NCI-H524 treated with DMSO at 0.1 percent for 48 hours (cell line): ENCODE measurements around the gene CC2D2A.
"Not testable (repeated sequence)": the region's sequence is repeated elsewhere in the genome, so short reads cannot be mapped to it uniquely, and the experiment has no call there.

Source experiments
- DNase-seq: peaks from one replicate; lab custom pipeline; 2025; lab: John Stamatoyannopoulos, UW

CC2D2A gene

GRCh38 chr4:15516494-15516893 lies 46.8 kb downstream of the CC2D2A start:
- no peak for DNase-seq

DNA sequence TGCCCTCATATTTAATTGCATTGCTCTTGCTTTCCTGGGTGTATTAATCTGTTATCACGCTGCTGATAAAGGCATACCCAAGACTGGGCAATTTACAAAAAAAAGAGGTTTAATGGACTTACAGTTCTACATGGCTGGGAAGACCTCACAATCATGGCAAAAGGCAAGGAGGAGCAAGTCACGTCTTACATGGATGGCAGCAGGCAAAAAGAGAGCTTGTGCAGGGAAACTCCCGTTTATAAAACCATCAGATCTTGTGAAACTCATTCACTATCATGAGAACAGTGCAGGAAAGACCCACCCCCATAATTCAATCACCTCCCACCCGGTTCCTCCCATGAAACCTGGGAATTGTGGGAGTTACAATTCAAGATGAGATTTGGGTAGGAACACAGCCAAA lies 48.0 kb downstream of the CC2D2A start:
- DNase-seq = not testable (repeated sequence)

DNA sequence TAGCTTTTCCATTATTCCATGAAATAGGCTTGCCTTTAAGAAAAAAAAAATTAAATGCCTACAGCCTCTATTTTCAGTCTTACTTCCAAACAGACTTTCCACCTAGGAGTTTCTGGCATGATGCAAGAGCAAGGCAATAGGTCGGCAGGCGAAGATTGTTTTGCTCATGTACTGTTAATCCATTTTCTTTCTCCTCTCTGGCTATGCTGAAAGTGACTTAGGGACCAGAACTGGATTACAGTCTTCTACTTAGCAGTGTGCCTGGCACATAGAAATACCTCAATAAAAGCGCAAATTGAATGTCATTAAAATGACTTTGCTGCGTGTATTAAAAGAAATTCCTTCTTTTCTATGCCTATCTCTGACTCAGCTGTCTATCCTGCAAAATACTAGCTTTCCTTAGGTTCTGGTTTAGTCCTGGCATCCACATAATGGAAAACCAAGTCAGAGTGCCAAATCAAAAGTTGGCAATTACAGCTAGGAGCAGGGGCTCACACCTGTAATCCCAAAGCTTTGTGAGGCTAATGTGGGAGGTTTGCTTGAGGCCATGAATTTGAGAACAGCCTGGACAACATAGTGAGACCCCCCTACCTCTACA lies 51.9 kb downstream of the CC2D2A start:
- DNase-seq = no peak

- DNase-seq = no peak
These were observed 55.4 kb downstream of the CC2D2A start for GRCh38 chr4:15525080-15525479.

DNA sequence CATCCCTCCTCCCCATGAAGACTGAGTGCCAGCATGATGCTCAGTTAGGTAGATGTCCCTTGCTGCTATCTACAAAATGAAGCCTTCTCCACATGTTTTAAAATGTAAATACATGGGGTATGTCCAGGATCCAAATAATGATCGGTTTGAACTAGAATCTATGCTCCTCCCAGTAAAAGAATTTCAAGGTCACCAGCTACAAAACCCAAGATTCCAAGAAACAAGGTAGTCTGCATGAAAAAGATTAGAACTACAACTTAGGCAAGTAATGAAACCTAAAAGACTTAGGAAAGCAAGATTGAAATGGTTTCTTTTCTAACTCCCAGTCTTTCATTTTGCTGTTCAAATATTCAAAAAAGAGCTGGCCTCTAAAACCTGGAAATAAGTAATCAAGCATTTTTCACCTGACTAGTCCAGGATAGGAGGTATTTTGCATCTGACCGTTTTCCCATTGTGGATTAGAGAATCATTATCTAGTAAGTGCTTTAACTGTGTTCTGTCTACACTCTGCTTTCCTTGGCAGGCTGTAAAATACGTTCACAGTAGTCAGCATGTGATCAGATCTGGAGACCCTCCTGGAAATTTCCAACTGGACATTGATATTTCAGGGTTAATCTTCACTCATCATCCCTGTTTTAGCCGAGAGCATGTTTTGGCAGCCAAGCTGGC lies 57.4 kb downstream of the CC2D2A start:
- DNase-seq = no peak

DNA sequence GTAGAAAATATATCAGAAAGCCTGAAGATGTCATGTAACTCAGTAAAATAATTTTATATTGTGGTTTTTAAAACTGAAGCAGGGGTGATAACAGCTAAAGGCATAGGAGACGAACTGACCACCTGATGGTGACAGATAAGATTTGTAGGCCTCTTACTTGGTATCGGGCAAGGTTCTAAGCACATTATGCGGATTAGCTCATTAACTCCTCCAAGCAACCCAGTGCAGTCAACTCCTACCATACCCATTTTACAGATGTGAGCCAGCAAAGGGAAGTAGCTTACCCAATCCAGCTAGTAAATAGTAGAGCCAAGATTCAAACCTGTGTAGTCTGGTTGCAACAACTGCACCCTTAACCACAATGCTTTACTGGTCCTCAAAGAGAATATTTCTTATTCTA lies 62.1 kb downstream of the CC2D2A start:
- no peak for DNase-seq

GRCh38 chr4:15533817-15534216 lies 64.1 kb downstream of the CC2D2A start:
- no peak for DNase-seq

DNA sequence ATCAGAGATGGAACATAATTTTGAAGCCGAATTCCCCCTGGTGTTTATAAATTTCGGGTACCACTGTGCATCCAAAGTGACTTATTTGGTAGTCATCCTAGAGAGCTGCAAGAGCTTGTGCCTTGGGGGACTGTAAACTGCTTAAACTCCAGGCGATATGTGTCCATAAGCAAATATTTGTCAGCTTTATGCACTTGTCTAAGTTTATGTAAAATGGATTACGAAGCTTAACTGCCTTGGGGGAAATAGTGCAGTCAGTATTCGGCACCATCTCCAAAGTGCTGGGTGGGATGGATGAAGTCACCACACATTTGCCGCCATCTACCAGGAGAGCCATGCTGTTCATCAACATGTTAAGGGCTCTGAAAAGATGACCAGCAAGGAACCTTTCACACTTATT lies 65.9 kb downstream of the CC2D2A start:
- DNase-seq = no peak

DNA sequence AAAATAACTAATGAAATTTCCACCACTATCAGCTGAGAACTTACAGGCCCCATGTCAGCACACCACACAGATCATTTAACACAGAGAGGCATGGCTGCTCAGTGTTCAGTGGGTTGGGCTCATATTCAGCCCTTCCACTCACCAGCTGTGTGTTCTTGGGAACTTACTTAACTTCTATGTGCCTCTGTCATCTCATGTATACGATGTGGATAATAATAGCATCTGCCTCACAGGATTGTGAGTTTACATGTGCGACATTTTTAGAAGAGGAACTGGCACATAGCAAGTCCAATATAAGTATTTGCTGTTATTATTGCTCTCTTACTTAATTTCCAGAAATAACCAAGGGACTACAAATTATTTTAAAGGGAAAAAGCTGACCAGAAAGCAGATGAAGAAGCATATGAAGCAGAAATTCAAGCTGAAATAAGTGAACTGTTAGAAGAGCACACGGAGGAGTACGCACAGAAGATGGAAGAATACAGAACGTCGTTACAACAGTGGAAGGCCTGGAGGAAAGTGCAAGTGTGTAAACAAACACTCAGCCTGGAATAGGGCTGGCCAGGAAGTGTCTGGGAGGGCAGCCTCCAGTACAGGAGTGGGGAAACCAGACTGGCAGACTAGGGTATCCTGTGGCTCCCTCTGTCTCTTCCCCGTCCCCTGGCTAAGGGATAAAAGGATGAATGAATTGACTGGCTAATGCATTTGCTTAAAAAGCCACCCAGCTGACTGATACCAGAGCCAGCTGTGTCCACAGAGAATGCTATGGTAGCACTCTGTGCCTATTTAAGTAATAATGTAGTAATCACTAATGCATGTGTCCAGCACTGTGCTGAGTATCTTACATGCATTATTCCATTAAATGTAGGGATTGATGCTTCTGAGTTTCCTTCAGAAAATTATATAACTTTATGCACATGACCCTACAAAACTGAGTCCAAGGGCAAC lies 67.1 kb downstream of the CC2D2A start:
- no peak for DNase-seq

DNA sequence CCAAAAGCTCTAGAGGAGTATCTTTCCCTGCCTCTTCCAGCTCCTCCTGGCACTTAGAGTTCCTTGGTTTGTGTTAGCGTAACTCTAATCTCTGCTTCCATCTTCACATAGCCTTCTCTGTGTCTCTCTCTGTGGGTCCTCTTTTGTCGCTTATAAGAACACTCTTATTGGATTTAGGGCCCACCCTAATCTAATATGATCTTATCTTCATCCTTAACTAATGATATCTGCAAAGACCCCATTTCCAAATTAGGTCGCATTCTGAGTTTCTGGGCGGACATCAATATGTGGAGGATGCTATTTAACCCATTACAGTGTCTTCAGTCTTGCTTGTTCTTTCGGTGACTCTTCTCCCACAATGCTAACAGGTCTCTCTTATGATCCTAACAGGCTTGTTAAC lies 72.3 kb downstream of the CC2D2A start:
- DNase-seq = no peak

DNA sequence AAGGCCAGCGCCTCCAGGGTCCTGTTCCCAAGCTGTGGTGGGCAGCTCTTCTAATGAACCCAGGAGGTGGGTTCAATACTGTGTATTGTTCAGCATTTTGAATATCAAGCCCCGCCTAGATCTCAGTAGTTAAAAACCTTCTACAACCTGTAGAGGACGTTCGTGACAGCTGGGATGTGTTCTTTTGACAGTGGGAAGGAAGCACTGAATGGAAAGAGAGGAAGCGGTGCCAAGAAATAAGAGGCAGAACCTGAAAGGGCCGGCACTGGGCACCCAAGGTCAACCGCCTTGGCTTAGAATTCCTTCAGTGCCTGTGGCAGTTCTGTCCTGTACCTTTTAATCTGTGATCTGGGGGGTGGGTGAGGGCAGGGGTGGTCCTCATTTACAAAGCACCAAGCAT lies 73.1 kb downstream of the CC2D2A start:
- DNase-seq = no peak

GRCh38 chr4:15543537-15544247 lies 74.0 kb downstream of the CC2D2A start:
- no peak for DNase-seq

GRCh38 chr4:15544248-15544729 lies 74.6 kb downstream of the CC2D2A start:
- DNase-seq = no peak

DNA sequence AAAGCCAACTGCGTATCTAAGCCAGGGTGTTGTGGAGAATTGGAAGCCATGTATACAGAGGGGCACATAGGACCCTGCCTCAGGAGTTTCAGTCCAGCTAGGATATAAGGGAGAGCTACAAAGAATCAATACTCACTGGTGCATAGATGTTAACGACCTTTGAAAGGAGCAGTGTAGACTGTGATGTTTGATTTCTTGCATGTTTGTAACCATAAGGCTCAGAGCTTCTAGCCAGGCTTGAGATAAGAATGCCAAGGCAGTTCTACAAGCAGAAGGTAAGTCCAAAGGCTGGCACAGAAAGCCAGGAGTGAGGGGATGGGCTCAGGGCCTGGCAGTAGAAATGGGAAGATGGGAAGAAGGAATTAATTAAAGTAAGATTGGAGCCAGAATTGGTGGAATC lies 75.7 kb downstream of the CC2D2A start:
- no peak for DNase-seq

DNA sequence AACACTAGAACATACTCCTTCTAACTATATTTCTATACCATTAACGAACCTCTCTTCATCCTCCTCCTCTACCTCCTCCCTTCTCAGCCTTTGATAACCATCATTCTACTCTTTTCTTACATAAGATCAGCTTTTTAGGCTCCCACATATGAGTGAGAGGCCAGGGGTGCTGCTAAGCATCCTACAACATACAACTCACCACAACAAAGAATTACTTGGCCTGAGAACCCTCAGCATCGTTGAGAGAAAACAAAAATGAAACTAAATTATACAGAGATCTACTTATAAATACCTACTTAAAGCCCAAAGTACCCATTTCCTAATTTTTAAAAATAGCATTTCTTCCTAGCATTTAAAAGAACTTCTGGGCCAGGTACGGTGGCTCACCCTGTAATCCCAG lies 77.7 kb downstream of the CC2D2A start:
- DNase-seq = no peak

DNA sequence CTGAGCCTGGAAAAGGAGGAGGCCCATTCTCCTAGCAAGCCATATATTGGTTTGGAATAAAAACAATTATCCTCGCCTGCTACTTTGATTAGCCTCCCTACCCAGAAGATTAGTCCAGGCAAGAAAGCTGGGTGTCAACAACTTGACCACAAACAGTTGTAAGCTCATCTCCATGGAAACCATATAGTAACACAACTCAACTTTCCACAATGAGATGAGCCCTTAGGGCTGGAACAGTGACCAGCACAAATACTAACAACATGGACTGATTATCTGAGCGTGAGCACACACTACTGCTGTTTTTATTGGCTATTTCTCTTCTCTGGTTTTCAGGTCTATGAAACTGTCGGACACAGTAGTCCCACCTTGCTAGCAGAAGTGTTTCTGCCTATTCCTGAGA lies 80.8 kb downstream of the CC2D2A start:
- no peak for DNase-seq

DNA sequence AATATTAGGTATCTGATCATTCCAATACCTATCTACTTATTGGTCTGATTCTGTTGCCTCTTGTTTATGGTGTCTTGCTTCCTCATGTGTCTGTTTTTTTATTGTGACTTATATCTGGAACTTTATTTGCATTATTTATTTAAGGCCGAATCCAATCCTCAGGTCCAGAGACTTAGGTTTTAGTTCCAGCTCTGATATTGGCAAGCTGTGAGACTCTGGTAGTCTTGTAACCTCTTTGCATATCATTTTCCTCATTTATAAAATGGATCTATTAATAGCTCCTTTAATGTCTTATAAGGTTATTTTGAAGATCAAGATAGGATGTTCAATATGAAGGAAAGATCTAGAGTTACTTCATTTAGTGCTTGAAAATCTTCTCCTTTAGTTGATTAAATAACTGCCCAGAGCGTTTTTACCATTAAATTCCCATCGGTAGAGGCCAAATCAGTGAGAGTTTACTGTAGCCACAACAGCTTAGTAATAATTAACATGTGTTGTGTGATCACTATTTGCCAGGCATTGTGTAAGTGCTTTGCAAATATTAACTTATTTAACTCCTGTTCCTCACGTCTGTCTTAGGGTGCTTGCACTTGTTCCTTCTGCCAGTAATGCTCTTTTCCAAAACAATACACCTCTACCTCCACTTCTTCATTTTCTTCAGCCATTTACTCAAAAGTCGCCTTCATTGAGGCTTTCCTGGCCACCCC lies 82.2 kb downstream of the CC2D2A start:
- DNase-seq = no peak

- no peak for DNase-seq
These were observed 83.1 kb downstream of the CC2D2A start for GRCh38 chr4:15552557-15553362.

- no peak for DNase-seq
These were observed 86.9 kb downstream of the CC2D2A start for GRCh38 chr4:15556511-15557092.

- DNase-seq = no peak
These were observed 88.3 kb downstream of the CC2D2A start for GRCh38 chr4:15557786-15558550.
